Activated CD8-positive, alpha-beta T cell treated with anti-CD3 and anti-CD28 coated beads for 36 hours (primary cell): ENCODE results near the gene VWA5B2. TPM values are rescaled to one million over a fixed set of nuclear protein-coding genes. Genes with fewer than 3 reads are reported as not detected.
A peak's percentile ranks its signal among the peaks of the same experiment; 100 is the strongest.

Source experiments
- ATAC-seq: fragments of 200-7000 bp; cut with Tn5 transposase; one replicate; pipeline ENCODE4 v1.10.0; 2021; ENCODE audit warnings: mild to moderate bottlenecking, moderate library complexity
- CTCF ChIA-PET: fragments of 350-600 bp; sonication (Branson Sonifier 250); formaldehyde crosslinking; loops from one replicate; lab custom pipeline; 2021; ENCODE audit warnings: antibody characterized with exemption; lab: Charles Lee
- POLR2A ChIA-PET: fragments of 350-600 bp; sonication (Branson Sonifier 250); formaldehyde crosslinking; loops from one replicate; lab custom pipeline; 2021; ENCODE audit warnings: antibody characterized with exemption; lab: Charles Lee
- DNase-seq: peaks from one replicate; pipeline ENCODE4 v3.0.0-alpha.2; 2020
- H3K27ac Mint-ChIP-seq: one replicate; pipeline ENCODE4 v1.8.0; 2021; ENCODE audit warnings: mild to moderate bottlenecking, mixed read lengths
- H3K27me3 Mint-ChIP-seq: one replicate; pipeline ENCODE4 v1.8.0; 2021; ENCODE audit warnings: mixed read lengths
- H3K36me3 Mint-ChIP-seq: one replicate; pipeline ENCODE4 v1.8.0; 2021; ENCODE audit warnings: low read depth, mixed read lengths
- H3K4me1 Mint-ChIP-seq: one replicate; pipeline ENCODE4 v1.8.0; 2021; ENCODE audit warnings: low read depth, mixed read lengths
- H3K4me3 Mint-ChIP-seq: one replicate; pipeline ENCODE4 v1.8.0; 2021; ENCODE audit warnings: mild to moderate bottlenecking, moderate library complexity, mixed read lengths
- H3K9me3 Mint-ChIP-seq: one replicate; pipeline ENCODE4 v1.8.0; 2021; ENCODE audit warnings: mixed read lengths
- CTCF ChIP-seq: fragments of 200-600 bp; IDR thresholded peaks from one replicate; pipeline ENCODE4 v1.8.0; 2022; ENCODE audit warnings: antibody characterized with exemption, mild to moderate bottlenecking
- intact Hi-C: fragments of 100-400 bp; cut with micrococcal nuclease; formaldehyde crosslinking; loops from one replicate; pipeline ENCODE4 v1.10.0; 2022
- total RNA-seq, 2 experiments: library from RNA; stranded (reverse); gene quantifications; one replicate each; pipeline ENCODE4 v1.2.3, GENCODE V29; 2021

VWA5B2 gene
- total RNA-seq, 2 experiments from 2014 or later: not detected

GRCh38 chr3:184259396-184259877 lies 30.1 kb downstream of the VWA5B2 start:
- no peak for ATAC-seq
- Mint-ChIP-seq H3K27me3 (peaks cover 29% of the 10 kb centered on the region), H3K4me3 (no peak overlapping the region), H3K27ac (no peak overlapping the region), H3K4me1 (peaks cover 28% of the 10 kb centered on the region), H3K9me3 (no peaks in the 10 kb centered on the region), H3K36me3 (peaks cover 14% of the 10 kb centered on the region)
- TF ChIP-seq CTCF: no peak
- POLR2A ChIA-PET: interaction anchor here (1.0 to 1.4 kb wide), 2 partner anchors 10 kb away, joined by 4 read pairs; partner anchors contain the start of gene EEF1AKMT4
- DNase-seq: no peak
- intact Hi-C loops: no loop called here
- CTCF ChIA-PET: interaction anchor here (1.0 to 4.3 kb wide), 5 partner anchors 9 to 32 kb away, joined by 3 to 19 read pairs (median 6); partner anchors contain the start of genes EEF1AKMT4 and VWA5B2

GRCh38 chr3:184259878-184260723 lies 30.7 kb downstream of the VWA5B2 start:
- ChIA-PET POLR2A (interaction anchor here (0.8 to 1.4 kb wide), 4 partner anchors 9 to 74 kb away, joined by 3 to 4 read pairs (median 4); partner anchors contain the start of genes ABCF3 and EEF1AKMT4), CTCF (interaction anchor here (1.0 to 4.3 kb wide), 5 partner anchors 10 to 32 kb away, joined by 3 to 19 read pairs (median 6); partner anchors contain the start of genes EEF1AKMT4 and VWA5B2)
- ATAC-seq: peak; percentile 63
- intact Hi-C loops: no loop called here
- Mint-ChIP-seq H3K4me1 (peaks cover 25% of the 10 kb centered on the region), H3K4me3 (peak overlapping the region; percentile 57), H3K9me3 (no peaks in the 10 kb centered on the region), H3K27me3 (peaks cover 34% of the 10 kb centered on the region), H3K27ac (no peak overlapping the region), H3K36me3 (peaks cover 12% of the 10 kb centered on the region)
- no peak for TF ChIP-seq CTCF
- peak; percentile 45 for DNase-seq

GRCh38 chr3:184260724-184261269 lies 31.4 kb downstream of the VWA5B2 start:
- Mint-ChIP-seq H3K4me1 (peaks cover 18% of the 10 kb centered on the region), H3K4me3 (peak overlapping the region; percentile 57), H3K27ac (no peak overlapping the region), H3K36me3 (peaks cover 9% of the 10 kb centered on the region), H3K9me3 (no peaks in the 10 kb centered on the region), H3K27me3 (peaks cover 36% of the 10 kb centered on the region)
- intact Hi-C loops: no loop called here
- no peak for ATAC-seq
- peak; percentile 13 for DNase-seq
- ChIA-PET POLR2A (interaction anchor here (0.8 to 1.4 kb wide), 5 partner anchors 10 to 75 kb away, joined by 3 to 4 read pairs (median 3); partner anchors contain the start of genes ABCF3 and EEF1AKMT4), CTCF (interaction anchor here (1.9 to 4.3 kb wide), 3 partner anchors 11 to 33 kb away, joined by 5 to 19 read pairs (median 17); partner anchors contain the start of genes EEF1AKMT4 and VWA5B2)
- TF ChIP-seq CTCF: no peak

DNA sequence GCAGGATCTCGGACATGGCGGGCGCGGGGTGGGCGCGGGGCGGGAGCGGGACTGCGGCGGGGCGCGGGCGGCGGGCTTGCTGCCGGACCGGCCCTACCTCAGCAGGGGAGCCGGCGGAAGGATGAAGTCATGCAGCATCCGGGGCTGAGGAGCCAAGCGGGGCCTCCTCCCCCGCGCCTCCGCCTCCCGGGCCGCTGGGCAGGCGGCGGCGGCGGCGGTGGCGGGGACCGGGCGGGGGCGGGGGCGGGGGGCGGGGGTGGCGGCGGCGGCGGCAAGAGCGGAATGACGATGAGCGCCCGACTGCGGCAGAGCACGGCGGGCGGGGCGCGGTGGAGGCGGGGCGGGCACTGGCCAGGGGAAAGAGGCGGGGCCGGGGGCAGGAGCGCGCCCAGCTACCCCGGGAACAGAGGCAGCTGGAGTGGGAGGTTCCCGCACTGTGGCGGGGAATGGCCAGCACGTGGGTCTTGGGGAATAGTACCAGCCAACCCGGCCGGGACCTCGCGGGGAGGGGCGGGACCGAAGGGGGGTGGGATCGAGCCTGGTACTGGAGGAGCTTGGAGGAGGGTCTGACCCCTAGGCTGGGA lies 32.0 kb downstream of the VWA5B2 start, which contains the start of gene CAMK2N2:
Gene CAMK2N2 (minus strand): TSS at position 284 of the 584 bp plus-strand sequence. CDS start 268 bp downstream, at position 16.
- intact Hi-C loops: no loop called here
- no peak for TF ChIP-seq CTCF
- no peak within 1 kb of the TSS for H3K27ac Mint-ChIP-seq
- H3K27me3 Mint-ChIP-seq: peaks cover 39% of the 10 kb centered on the region
- DNase-seq: peak; percentile 66
- ChIA-PET CTCF (interaction anchor here (1.6 to 4.3 kb wide), 3 partner anchors 11 to 34 kb away, joined by 6 to 19 read pairs (median 17); partner anchors contain the start of genes EEF1AKMT4 and VWA5B2), POLR2A (interaction anchor here (0.8 to 1.5 kb wide), 4 partner anchors 10 to 31 kb away, joined by 3 to 5 read pairs (median 4); no protein-coding TSS in a partner anchor)
- peak; percentile 66 for ATAC-seq
- no peaks in the 10 kb centered on the region for H3K9me3 Mint-ChIP-seq
- H3K4me3 Mint-ChIP-seq: peak within 1 kb of the TSS; percentile 78
- peaks cover 9% of the 10 kb centered on the region for H3K36me3 Mint-ChIP-seq
- H3K4me1 Mint-ChIP-seq: peaks cover 17% of the 10 kb centered on the region
